CD4-positive, alpha-beta T cell treated with Interleukin-4 for 4 hours (primary cell): ENCODE results near the gene MEGF11.
A peak's percentile ranks its signal among the peaks of the same experiment; 100 is the strongest.

Source experiments
- DNase-seq: peaks from one replicate; pipeline ENCODE4 v3.0.0-alpha.2; 2020

MEGF11 gene

GRCh38 chr15:66253418-66254088 lies at the start of gene MEGF11:
MEGF11 (minus strand) TSS chr15:66253750; CDS start chr15:66128403, 125,347 bp downstream.
- DNase-seq: no peak

GRCh38 chr15:66302489-66303278 lies 49.1 kb upstream of the MEGF11 start:
- DNase-seq: no peak

GRCh38 chr15:66298803-66299251 lies 45.3 kb upstream of the MEGF11 start:
- DNase-seq: no peak

- DNase-seq: no peak
Observed at GRCh38 chr15:66296186-66296585, 42.6 kb upstream of the MEGF11 start.

- DNase-seq: no peak
Observed at GRCh38 chr15:66294932-66295235, 41.3 kb upstream of the MEGF11 start.

GRCh38 chr15:66294157-66294931 lies 40.8 kb upstream of the MEGF11 start:
- peak; percentile 17 for DNase-seq

GRCh38 chr15:66293419-66294156 lies 40.0 kb upstream of the MEGF11 start, which contains the start of gene DIS3L:
DIS3L (plus strand) TSS chr15:66293568; CDS start chr15:66293597, 29 bp downstream.
- DNase-seq: peak; percentile 60

GRCh38 chr15:66292571-66293418 lies 39.2 kb upstream of the MEGF11 start:
- no peak for DNase-seq

GRCh38 chr15:66291816-66292570 lies 38.4 kb upstream of the MEGF11 start:
- DNase-seq: no peak

GRCh38 chr15:66290518-66290917 lies 37.0 kb upstream of the MEGF11 start:
- DNase-seq: no peak

GRCh38 chr15:66290007-66290406 lies 36.5 kb upstream of the MEGF11 start:
- no peak for DNase-seq

- DNase-seq: no peak
Observed at GRCh38 chr15:66288551-66289185, 35.1 kb upstream of the MEGF11 start.

- DNase-seq: no peak
Observed at GRCh38 chr15:66288093-66288492, 34.5 kb upstream of the MEGF11 start.

GRCh38 chr15:66287461-66288057 lies 34.0 kb upstream of the MEGF11 start:
- DNase-seq: peak; percentile 24

GRCh38 chr15:66285533-66286280 lies 32.2 kb upstream of the MEGF11 start:
- DNase-seq: no peak

GRCh38 chr15:66284271-66284670 lies 30.7 kb upstream of the MEGF11 start:
- DNase-seq: no peak

- DNase-seq: no peak
Observed at GRCh38 chr15:66278671-66279070, 25.1 kb upstream of the MEGF11 start.

GRCh38 chr15:66278056-66278455 lies 24.5 kb upstream of the MEGF11 start:
- DNase-seq: no peak

GRCh38 chr15:66276546-66276945 lies 23.0 kb upstream of the MEGF11 start:
- DNase-seq: no peak
